ENCODE measurements around the gene SLITRK1. TPM values are rescaled to one million over a fixed set of nuclear protein-coding genes. Genes with fewer than 3 reads are reported as not detected.

Gene SLITRK1
- total RNA-seq = not detected
- long read RNA-seq = 0 reads

DNA sequence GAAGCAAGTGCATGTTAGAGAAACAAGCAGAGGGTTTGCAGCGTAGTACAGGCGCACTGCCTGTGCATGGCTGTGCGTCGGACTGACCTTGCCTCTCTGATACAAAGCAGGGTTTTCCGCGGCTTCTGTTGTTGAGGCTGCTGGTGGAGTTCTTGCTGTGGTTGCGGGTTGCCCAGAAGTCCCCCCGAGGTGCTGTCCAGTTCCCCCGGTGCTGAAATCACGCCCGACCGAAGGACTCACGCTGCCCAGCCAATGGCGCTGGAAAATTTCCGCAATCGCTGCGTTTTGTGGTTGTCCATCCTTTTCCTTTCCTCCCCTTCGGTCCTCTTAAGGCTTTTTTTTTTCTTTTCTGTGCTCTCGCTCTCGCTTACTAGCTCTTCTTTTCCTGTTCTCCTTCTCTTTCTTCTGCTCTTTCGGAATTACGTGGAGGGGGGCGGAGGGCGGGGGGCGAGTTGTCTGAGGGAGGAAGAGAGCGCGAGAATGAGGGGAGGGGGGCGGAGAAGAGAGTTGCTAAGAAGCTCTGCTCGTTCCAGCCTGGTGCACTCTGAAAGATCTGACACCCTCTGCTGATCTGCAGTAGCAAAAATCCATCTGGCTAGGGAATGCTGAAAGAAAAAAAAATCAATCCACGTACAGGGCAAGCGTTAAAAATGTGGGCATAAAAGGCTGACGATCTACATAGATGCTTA, at the start of gene SLITRK1:
Gene SLITRK1, minus strand, starts transcription at position 558 of the 689 bp plus-strand sequence. CDS start 967 bp downstream, outside the sequence.
- peak; percentile 31 for DNase-seq
- ATAC-seq = peak in 1 of 2 donors; percentile 57
- intact Hi-C loops (cut with DNase I) = no loop called here

DNA sequence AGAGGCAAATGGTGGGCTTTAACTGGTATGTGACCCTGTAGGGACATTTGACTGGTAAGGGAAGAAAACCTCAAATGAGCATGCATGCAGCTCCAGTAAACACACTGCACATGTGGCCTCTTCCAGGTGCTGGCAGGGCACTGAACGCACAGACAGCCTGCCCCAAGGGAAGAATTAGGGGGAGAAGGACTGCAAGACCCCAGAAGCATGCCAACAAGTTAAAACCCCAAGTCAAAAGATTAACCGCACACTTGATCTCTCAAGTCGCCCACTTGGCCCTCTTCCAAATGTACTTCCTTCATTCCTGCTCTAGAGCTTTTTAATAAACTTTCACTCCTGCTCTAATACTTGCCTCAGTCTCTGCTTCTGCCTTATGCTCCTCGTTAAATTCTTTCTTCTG, 46.9 kb upstream of the SLITRK1 start:
- ATAC-seq = no peak
- intact Hi-C loops (cut with DNase I) = no loop called here
- DNase-seq = no peak

- DNase-seq (no peak), ATAC-seq (no peak)
- intact Hi-C loops (cut with DNase I) = no loop called here
Observed at GRCh38 chr13:83919775-83920174, 37.5 kb upstream of the SLITRK1 start.

GRCh38 chr13:83914368-83914767, 32.1 kb upstream of the SLITRK1 start:
- no peak for DNase-seq
- no peak for ATAC-seq
- intact Hi-C loops (cut with DNase I) = no loop called here

- DNase-seq (no peak), ATAC-seq (no peak)
- intact Hi-C loops (cut with DNase I) = no loop called here
Observed at GRCh38 chr13:83907196-83907989, 25.1 kb upstream of the SLITRK1 start.

DNA sequence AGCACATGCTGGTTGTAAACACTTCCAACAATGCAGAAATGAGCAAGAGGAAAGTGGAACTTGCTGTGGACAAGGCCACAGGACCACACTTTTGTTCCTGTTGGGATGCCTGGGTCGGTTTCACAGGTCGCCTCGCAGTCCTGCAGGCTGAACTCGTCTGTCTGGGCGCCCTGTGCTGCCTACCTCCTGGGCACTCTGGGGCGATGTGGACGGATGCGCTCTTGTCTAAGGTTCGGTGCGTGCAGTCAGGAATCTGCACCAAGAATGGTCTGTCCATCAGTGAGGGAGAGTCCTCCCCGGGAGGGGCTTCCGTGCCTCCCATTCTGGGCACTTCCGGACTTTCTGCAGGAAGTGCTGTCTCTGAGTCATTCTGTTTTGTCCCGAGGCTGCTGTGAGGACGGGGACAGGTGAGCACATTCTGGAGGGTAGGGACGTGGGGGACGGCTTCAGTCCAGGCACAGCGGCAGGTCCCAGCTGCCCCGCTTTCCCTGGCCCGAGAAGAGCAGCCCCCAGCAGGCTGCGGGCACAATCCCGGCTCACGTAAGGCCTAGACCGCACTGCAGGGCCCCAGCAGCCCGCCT, 24.1 kb upstream of the SLITRK1 start:
- intact Hi-C loops (cut with DNase I) = no loop called here
- DNase-seq = no peak
- no peak for ATAC-seq

DNA sequence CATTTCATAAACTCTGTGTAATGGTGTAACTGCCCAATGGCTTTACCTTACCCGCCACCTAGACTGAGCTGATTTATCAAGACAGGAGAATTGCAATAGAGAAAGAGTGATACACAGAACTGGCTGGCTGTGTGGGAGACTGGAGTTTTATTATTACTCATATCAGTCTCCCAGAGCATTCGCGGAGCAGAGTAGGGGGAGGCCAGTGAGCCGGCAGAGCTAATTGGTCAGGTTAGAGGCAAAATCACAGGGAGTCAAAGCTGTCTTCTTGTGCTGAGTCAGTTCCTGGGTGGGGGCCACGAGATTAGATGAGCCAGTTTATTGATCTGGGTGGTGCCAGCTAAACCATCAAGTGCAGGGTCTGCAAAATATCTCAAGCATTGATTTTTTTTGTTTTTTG, 23.4 kb upstream of the SLITRK1 start:
- DNase-seq (no peak), ATAC-seq (no peak)
- intact Hi-C loops (cut with DNase I) = no loop called here

- DNase-seq (no peak), ATAC-seq (no peak)
- intact Hi-C loops (cut with DNase I) = no loop called here
Observed at GRCh38 chr13:83895994-83896580, 13.8 kb upstream of the SLITRK1 start.

DNA sequence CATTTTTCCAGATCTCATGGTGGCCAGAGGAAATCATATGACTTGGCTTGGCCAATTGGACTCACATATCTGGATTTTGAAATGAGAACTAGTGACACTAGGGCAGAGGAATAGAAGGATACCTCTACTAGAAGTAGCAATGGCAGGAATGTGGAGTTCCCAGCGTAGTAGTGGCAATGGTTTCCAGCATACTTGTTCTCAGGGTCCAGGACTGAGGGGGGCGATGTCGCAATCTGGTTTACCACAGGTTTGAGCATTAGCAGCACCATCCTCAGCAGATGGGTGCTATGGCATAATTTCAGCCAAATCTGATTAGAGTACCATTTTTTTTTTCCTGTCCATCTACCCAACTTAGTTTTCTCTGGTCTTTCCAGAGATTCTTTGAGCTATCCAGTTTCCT, 8.1 kb upstream of the SLITRK1 start:
- ATAC-seq = no peak
- no peak for DNase-seq
- intact Hi-C loops (cut with DNase I) = no loop called here

- DNase-seq (no peak), ATAC-seq (no peak)
- intact Hi-C loops (cut with DNase I) = no loop called here
Observed at GRCh38 chr13:83884141-83884540, 1.9 kb upstream of the SLITRK1 start.

DNA sequence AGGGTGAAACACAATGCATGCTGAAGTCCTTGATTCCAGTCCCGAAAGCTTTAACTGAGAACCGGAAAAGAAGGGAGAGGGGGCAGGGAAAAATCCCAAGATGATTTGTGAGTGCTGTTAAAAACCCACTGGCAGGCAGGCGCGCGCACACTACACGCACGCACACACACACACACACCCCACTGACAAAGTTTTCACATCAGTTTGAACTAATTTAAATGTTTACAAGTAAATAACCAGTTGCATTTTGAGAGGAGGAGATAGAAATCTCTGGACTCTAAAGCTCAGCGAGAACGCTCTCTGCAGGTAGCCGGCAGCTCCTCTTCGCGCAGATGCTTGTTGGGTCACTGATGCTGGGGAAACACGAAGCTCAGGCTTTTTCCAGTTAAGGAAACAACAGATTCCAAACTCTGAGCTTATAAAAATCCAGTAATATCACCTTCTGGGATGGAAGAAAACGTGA, 818 bp upstream of the SLITRK1 start:
- intact Hi-C loops (cut with DNase I) = no loop called here
- ATAC-seq = no peak

GRCh38 chr13:83882606-83882959, 309 bp upstream of the SLITRK1 start:
- intact Hi-C loops (cut with DNase I) = no loop called here
- DNase-seq (no peak), ATAC-seq (no peak)

More for the DNA sequence above, 818 bp upstream of the SLITRK1 start:
- no peak for DNase-seq

DNA sequence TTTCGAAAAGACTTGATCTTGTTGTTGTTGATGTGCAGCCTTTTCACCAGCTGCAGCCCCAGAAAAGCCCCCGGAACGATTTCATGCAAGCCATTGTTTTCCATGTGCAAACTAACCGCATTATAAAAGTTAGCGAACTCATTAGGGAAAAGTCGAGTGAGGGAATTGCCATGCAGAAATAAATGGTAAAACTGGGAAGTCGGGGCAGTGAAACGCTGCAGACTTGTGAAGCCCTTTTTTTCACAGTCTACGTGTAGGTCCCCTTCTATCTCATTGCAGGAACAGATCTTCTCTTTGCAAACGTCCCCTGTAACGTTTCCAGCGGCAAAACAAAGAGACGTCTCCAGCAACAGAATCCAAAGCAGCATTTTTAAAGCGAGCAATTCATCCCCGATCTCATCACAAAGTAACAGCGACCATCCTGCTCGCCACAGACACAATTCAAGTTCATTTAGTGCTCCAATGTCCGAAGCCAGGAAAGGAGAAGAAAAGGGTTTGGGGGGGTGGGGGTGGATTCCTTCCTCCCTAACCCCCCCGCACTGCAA, 1.1 kb downstream of the SLITRK1 start:
- intact Hi-C loops (cut with DNase I) = no loop called here
- DNase-seq (no peak), ATAC-seq (no peak)

- DNase-seq = no peak
- intact Hi-C loops (cut with DNase I) = no loop called here
- ATAC-seq = no peak
Observed at GRCh38 chr13:83880275-83881139, 1.8 kb downstream of the SLITRK1 start.

- DNase-seq (no peak), ATAC-seq (no peak)
Observed at GRCh38 chr13:83879431-83880171, 2.7 kb downstream of the SLITRK1 start.

DNA sequence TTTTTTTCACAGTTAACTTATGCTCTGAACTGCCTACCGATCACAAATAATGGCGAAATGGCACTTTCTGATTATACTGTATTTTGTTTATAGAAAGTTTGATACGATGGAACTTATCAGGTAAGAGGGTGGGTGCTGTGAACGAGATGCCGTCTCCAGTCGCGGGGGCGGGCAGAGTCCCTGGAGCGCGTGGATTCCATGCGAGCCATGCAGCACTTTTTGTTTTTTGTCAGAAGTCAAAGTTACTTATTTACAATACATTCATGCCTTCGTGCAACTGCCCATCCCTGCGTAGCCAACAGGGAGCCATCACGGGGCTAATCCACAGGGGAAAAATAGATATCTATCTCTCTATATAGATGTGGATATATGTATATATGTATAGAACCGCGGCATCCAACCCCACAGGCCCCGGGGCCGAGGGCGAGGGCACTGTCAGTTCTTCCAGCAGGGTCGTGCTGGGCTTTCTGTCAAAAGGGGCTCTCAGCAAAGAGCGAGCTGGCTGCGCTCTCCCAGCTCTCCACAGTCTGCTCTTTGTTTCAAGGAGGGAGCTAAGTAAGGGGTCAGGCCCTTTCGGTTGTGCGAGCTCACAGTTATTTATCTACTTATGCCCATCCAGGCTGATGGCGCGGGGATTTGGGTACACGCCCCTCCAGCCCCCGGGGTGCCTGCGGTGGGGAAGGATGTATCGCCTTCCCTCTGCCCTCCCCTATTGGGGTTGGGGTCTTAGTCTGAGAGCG, 3.4 kb downstream of the SLITRK1 start:
- intact Hi-C loops (cut with DNase I) = no loop called here

More at GRCh38 chr13:83879431-83880171, 2.7 kb downstream of the SLITRK1 start:
- intact Hi-C loops (cut with DNase I) = no loop called here

GRCh38 chr13:83877651-83878355, 4.5 kb downstream of the SLITRK1 start:
- intact Hi-C loops (cut with DNase I) = no loop called here
- ATAC-seq = no peak
- DNase-seq = no peak

More for the DNA sequence above, 3.4 kb downstream of the SLITRK1 start:
- ATAC-seq = no peak
- DNase-seq = no peak

Measured in left cardiac atrium (tissue), 4 donors.